Esophagus squamous epithelium (tissue), 5 donors: ENCODE data around the gene DCAF6. TPM values are rescaled to one million over a fixed set of nuclear protein-coding genes. Genes with fewer than 3 reads are reported as not detected.

Experiments used
- DNase-seq: peaks from one replicate; lab custom pipeline; 2025; lab: John Stamatoyannopoulos, UW
- H3K27ac ChIP-seq, 4 donors: fragments of 200-600 bp; sonication (generic); one replicate each; pipeline ENCODE4 v1.5.1; 2016 to 2019; ENCODE audit warnings: mild to moderate bottlenecking in 1 of 4
- H3K27me3 ChIP-seq, 4 donors: fragments of 200-600 bp; sonication (generic); 1 replicate in 3 of 4; 2 replicates in 1 of 4; pipeline versions ENCODE4 v1.5.1 to v1.6.0; 2017 to 2021; ENCODE audit warnings: antibody characterized with exemption in 1 of 4
- H3K36me3 ChIP-seq, 3 donors: fragments of 200-600 bp; sonication (generic); one replicate each; pipeline ENCODE4 v1.5.1; 2016 to 2019
- H3K4me1 ChIP-seq, 3 donors: fragments of 200-600 bp; sonication (generic); one replicate each; pipeline ENCODE4 v1.5.1; 2017 to 2019
- H3K4me3 ChIP-seq, 4 donors: fragments of 200-600 bp; sonication (generic); 1 replicate in 3 of 4; 2 replicates in 1 of 4; pipeline ENCODE4 v1.5.1; 2016 to 2019; ENCODE audit warnings: mild to moderate bottlenecking in 2 of 4, moderate library complexity in 1 of 4
- H3K9me3 ChIP-seq, 3 donors: fragments of 200-600 bp; sonication (generic); one replicate each; pipeline ENCODE4 v1.5.1; 2016 to 2019
- POLR2A ChIP-seq, 4 donors: fragments of 450-650 bp; IDR thresholded peaks; one replicate each; pipeline ENCODE4 v1.6.1; 2017; ENCODE audit warnings: antibody characterized with exemption in 4 of 4, mild to moderate bottlenecking in 4 of 4, moderate library complexity in 3 of 4
- WGBS, 2 donors: methylation state at CpG; one replicate each; pipeline ENCODE4 v1.1.5; 2018; 5-methylcytosine and 5-hydroxymethylcytosine counted together
- intact Hi-C: fragments of 100-400 bp; cut with DNase I; formaldehyde crosslinking; loops from one replicate; pipeline ENCODE4 v1.15.0; 2022
- total RNA-seq, 4 donors: library from RNA; depleted of rRNA; stranded (reverse); fragments of >200 nt; gene quantifications; one replicate each; pipeline ENCODE4 v1.1.0, GENCODE V29; 2016
- TF ChIP-seq, protein P1 (sequence below), 6 experiments: fragments of 450-650 bp in 4 of 6; fragments of 200-600 bp in 2 of 6; sonication (generic) in 2 of 6; IDR thresholded peaks; one replicate each; pipeline ENCODE4 v1.5.1; 2016 to 2019; ENCODE audit warnings: antibody characterized with exemption in 6 of 6, mild to moderate bottlenecking in 4 of 6, moderate library complexity in 4 of 6
- donor health status: DM: yes; HTN: yes; CAD: no.

The DCAF6 gene
- total RNA-seq, 4 donors from 2014 or later: 20.1 to 65.8 (median 44.5) TPM

DNA sequence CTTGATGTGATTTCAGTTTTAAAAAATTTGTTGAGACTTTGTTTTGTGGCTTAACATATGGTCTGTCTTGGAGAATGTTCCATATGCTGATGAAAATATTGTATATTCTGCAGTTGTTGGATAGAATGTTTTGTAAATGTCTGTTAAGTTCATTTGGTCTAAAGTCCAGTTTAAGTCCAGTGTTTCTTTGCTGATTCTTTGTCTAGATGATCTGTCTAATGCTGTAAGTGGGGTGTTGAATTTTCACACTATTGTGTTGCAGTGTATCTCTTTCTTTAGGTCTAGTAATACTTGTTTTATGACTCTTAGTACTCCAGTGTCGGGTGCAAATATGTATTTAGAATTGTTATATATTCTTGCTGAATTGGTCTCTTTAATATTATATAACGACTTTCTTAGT, 11.2 kb downstream of the DCAF6 start:
- H3K27ac ChIP-seq: no peak overlapping the region
- DNase-seq: no peak
- no peaks in the 10 kb centered on the region for H3K9me3 ChIP-seq
- H3K4me1 ChIP-seq: peaks cover 0 to 25% (median 3%) of the 10 kb centered on the region in 3 donors
- TF ChIP-seq POLR2A (IDR thresholded peaks at IDR 0.05): no peak
- TF ChIP-seq, protein P1, sequence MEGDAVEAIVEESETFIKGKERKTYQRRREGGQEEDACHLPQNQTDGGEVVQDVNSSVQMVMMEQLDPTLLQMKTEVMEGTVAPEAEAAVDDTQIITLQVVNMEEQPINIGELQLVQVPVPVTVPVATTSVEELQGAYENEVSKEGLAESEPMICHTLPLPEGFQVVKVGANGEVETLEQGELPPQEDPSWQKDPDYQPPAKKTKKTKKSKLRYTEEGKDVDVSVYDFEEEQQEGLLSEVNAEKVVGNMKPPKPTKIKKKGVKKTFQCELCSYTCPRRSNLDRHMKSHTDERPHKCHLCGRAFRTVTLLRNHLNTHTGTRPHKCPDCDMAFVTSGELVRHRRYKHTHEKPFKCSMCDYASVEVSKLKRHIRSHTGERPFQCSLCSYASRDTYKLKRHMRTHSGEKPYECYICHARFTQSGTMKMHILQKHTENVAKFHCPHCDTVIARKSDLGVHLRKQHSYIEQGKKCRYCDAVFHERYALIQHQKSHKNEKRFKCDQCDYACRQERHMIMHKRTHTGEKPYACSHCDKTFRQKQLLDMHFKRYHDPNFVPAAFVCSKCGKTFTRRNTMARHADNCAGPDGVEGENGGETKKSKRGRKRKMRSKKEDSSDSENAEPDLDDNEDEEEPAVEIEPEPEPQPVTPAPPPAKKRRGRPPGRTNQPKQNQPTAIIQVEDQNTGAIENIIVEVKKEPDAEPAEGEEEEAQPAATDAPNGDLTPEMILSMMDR (IDR thresholded peaks at IDR 0.05): no peak
- 76 to 96% methylated on average over 2 of the region's 2 CpGs for WGBS, 2 donors
- H3K27me3 ChIP-seq: no peaks in the 10 kb centered on the region
- H3K4me3 ChIP-seq: no peak overlapping the region
- peaks cover 0 to 18% (median 0%) of the 10 kb centered on the region in 3 donors for H3K36me3 ChIP-seq
- intact Hi-C loops: no loop called here

DNA sequence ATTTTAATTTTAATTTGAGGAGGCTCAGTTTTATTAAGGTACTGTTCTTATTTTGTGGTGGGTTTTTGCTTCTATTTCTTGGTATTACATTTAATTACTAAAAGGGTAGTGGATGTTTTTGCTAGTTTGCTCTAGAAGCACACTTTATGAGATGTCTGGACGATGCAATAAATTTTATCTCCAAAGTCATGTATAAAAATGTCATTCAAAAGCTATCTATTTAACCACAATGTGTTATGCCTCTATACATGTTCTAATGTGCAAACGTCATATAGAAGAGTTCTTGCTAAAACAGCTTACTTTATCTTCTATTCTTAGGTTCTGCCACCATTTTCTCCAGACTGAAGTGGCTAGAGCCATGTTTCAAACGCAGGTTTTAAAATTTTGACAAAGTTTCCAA, 13.3 kb downstream of the DCAF6 start:
- H3K36me3 ChIP-seq: peaks cover 0 to 39% (median 0%) of the 10 kb centered on the region in 3 donors
- no peaks in the 10 kb centered on the region for H3K9me3 ChIP-seq
- WGBS, 2 donors: 80 to 92% methylated on average over 3 of the region's 3 CpGs
- TF ChIP-seq, protein P1 (IDR thresholded peaks at IDR 0.05): no peak
- no peak for TF ChIP-seq POLR2A (IDR thresholded peaks at IDR 0.05)
- no peak for DNase-seq
- H3K4me3 ChIP-seq: no peak overlapping the region
- no peaks in the 10 kb centered on the region for H3K27me3 ChIP-seq
- H3K27ac ChIP-seq: no peak overlapping the region
- intact Hi-C loops: no loop called here
- peaks cover 0 to 25% (median 3%) of the 10 kb centered on the region in 3 donors for H3K4me1 ChIP-seq

DNA sequence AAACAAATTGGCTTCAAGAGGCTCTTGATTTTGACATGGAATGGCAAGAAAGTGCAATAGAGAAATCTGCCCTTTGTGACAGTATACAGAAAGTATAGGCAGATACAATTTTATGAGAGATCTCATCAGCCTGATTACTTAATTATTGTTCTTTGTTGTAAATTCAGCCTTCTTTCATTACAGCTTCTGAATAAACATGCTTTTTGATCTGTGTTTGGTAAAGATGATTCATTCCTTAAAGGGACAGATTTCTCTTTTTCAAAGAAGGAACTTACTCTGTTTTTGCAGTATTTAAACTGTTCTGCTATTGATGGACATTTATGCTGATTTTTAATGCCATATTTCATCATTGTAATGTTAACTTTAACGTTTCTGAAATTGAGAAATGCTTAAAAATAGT, 14.1 kb downstream of the DCAF6 start:
- intact Hi-C loops: no loop called here
- TF ChIP-seq, protein P1 (IDR thresholded peaks at IDR 0.05): no peak
- TF ChIP-seq POLR2A (IDR thresholded peaks at IDR 0.05): no peak
- no peak overlapping the region for H3K4me3 ChIP-seq
- peaks cover 0 to 25% (median 3%) of the 10 kb centered on the region in 3 donors for H3K4me1 ChIP-seq
- no peak for DNase-seq
- WGBS, 2 donors: 15 to 32% methylated on average over 1 of the region's 1 CpG
- H3K27me3 ChIP-seq: no peaks in the 10 kb centered on the region
- H3K36me3 ChIP-seq: peaks cover 0 to 46% (median 0%) of the 10 kb centered on the region in 3 donors
- H3K27ac ChIP-seq: no peak overlapping the region
- no peaks in the 10 kb centered on the region for H3K9me3 ChIP-seq

DNA sequence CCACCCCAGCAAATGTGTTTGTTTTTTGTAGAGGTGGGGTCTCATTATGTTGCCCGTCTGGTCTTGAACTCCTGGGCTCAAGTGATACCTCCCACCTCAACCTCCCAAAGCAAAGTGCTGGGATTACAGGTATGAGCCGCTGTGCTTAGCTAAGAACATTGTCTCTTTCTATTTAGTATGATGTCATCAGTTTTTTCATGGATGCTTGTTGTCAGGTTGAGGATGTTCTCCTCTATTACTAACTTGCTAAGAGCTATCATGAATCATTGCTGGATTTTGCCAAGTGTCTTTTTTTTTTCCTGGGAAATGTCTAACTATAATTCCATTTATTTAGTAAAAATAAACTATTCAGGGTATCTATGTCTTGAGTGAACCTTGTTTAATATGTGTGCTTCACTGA, 19.4 kb downstream of the DCAF6 start:
- Histone ChIP-seq H3K9me3 (no peaks in the 10 kb centered on the region), H3K27ac (no peak overlapping the region), H3K4me1 (peaks cover 0 to 5% (median 0%) of the 10 kb centered on the region in 3 donors), H3K4me3 (no peak overlapping the region), H3K27me3 (no peaks in the 10 kb centered on the region), H3K36me3 (peaks cover 0 to 42% (median 0%) of the 10 kb centered on the region in 3 donors)
- DNase-seq: no peak
- TF ChIP-seq POLR2A (IDR thresholded peaks at IDR 0.05): no peak
- TF ChIP-seq, protein P1 (IDR thresholded peaks at IDR 0.05): no peak
- intact Hi-C loops: no loop called here
- WGBS, 2 donors: 88 to 95% methylated on average over 2 of the region's 2 CpGs

DNA sequence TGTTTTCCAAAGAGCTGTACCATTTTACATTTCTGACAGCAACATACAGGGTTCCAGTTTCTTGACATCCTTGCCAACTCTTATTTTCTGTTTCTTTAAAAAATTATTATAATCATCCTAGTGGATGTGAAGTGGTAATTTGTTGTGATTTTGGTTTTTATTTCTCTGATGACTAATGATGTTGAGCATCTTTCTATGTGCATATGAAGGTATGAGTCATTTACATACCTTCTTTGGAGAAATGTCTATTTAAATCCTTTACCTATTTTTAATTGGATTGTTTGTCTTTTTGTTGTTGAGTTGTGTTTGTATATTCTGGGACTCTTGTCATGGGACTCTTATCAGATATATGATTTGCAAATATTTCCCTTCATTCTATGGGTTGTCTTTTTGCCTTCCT, 21.2 kb downstream of the DCAF6 start:
- H3K27ac ChIP-seq: no peak overlapping the region
- intact Hi-C loops: no loop called here
- DNase-seq: no peak
- no peaks in the 10 kb centered on the region for H3K27me3 ChIP-seq
- peaks cover 0 to 37% (median 0%) of the 10 kb centered on the region in 3 donors for H3K36me3 ChIP-seq
- TF ChIP-seq, protein P1 (IDR thresholded peaks at IDR 0.05): no peak
- TF ChIP-seq POLR2A (IDR thresholded peaks at IDR 0.05): no peak
- H3K9me3 ChIP-seq: no peaks in the 10 kb centered on the region
- H3K4me3 ChIP-seq: no peak overlapping the region
- H3K4me1 ChIP-seq: no peaks in the 10 kb centered on the region
